ENCODE measurements around the gene UBP1.

UBP1 gene

GRCh38 chr3:33420966-33421365 is 19.2 kb downstream of the UBP1 start:
- TF ChIP-seq TCF12 (IDR thresholded peaks at IDR 0.05; ENCODE audit: low read depth) (no peak), REST (IDR thresholded peaks at IDR 0.05; ENCODE audit: low read depth) (no peak), TAF1 (IDR thresholded peaks at IDR 0.05; ENCODE audit: low read depth) (no peak), EGR1 (IDR thresholded peaks at IDR 0.05) (no peak), USF1 (IDR thresholded peaks at IDR 0.05) (no peak), FOXM1 (IDR thresholded peaks at IDR 0.05; ENCODE audit: borderline replicate concordance, low read depth) (no peak), RAD21 (IDR thresholded peaks at IDR 0.05; ENCODE audit: low read depth) (no peak), CREB1 (IDR thresholded peaks at IDR 0.05; ENCODE audit: low read depth) (no peak), CEBPB (IDR thresholded peaks at IDR 0.05) (no peak), MAX (IDR thresholded peaks at IDR 0.05) (no peak), NFIC (IDR thresholded peaks at IDR 0.05) (no peak)

- TF ChIP-seq FOXM1 (IDR thresholded peaks at IDR 0.05; ENCODE audit: borderline replicate concordance, low read depth) (no peak), TAF1 (IDR thresholded peaks at IDR 0.05; ENCODE audit: low read depth) (no peak), ZBTB7A (IDR thresholded peaks at IDR 0.05; ENCODE audit: low read depth) (no peak), CEBPB (IDR thresholded peaks at IDR 0.05) (no peak), RAD21 (IDR thresholded peaks at IDR 0.05; ENCODE audit: low read depth) (no peak), NFIC (IDR thresholded peaks at IDR 0.05) (no peak), REST (IDR thresholded peaks at IDR 0.05; ENCODE audit: low read depth) (no peak), USF1 (IDR thresholded peaks at IDR 0.05) (no peak), EP300 (IDR thresholded peaks at IDR 0.05; ENCODE audit: borderline replicate concordance) (no peak), MAX (IDR thresholded peaks at IDR 0.05) (no peak), EGR1 (IDR thresholded peaks at IDR 0.05) (no peak)
These were observed 20.3 kb downstream of the UBP1 start for GRCh38 chr3:33419948-33420347.

- TF ChIP-seq FOXM1 (IDR thresholded peaks at IDR 0.05; ENCODE audit: borderline replicate concordance, low read depth) (no peak), MAX (IDR thresholded peaks at IDR 0.05) (no peak), CREB1 (IDR thresholded peaks at IDR 0.05; ENCODE audit: low read depth) (no peak), EP300 (IDR thresholded peaks at IDR 0.05; ENCODE audit: borderline replicate concordance) (no peak)
These were observed 23.0 kb downstream of the UBP1 start for GRCh38 chr3:33417066-33417673.

GRCh38 chr3:33403756-33404155 is 36.4 kb downstream of the UBP1 start:
- TF ChIP-seq EP300 (IDR thresholded peaks at IDR 0.05; ENCODE audit: borderline replicate concordance) (no peak), RAD21 (IDR thresholded peaks at IDR 0.05; ENCODE audit: low read depth) (no peak), YY1 (IDR thresholded peaks at IDR 0.05; ENCODE audit: low read depth) (no peak)

- TF ChIP-seq YY1 (IDR thresholded peaks at IDR 0.05; ENCODE audit: low read depth), result no peak
These were observed 37.3 kb downstream of the UBP1 start for GRCh38 chr3:33402936-33403335.

GRCh38 chr3:33401781-33402180 is 38.4 kb downstream of the UBP1 start:
- TF ChIP-seq RAD21 (IDR thresholded peaks at IDR 0.05; ENCODE audit: low read depth), result no peak

- TF ChIP-seq REST (IDR thresholded peaks at IDR 0.05; ENCODE audit: low read depth), result 0 out of 2 replicates have a peak, but pooled peaks have one; percentile 34
- no peak for TF ChIP-seq YY1 (IDR thresholded peaks at IDR 0.05; ENCODE audit: low read depth)
These were observed 41.8 kb downstream of the UBP1 start for GRCh38 chr3:33398410-33398809.

Measured in Ishikawa (cell line).